ENCODE data around the gene AP3B1. TPM values are rescaled to one million over a fixed set of nuclear protein-coding genes. Genes with fewer than 3 reads are reported as not detected.

AP3B1 gene
- total and polyA plus RNA-seq, 2 of the 8 experiments (the other 6 are each of a cell fraction or from before 2014, with no cell fraction given), result 45.8 to 48.3 TPM

- Histone ChIP-seq H2BK120ac (replicated peaks; ENCODE audit: low read depth, low read length) (no peak overlapping the region), H3K18ac (ENCODE audit: extremely low read depth, low read length) (no peak overlapping the region), H2BK15ac (ENCODE audit: low read length) (no peak overlapping the region), H3K27ac (ENCODE audit: low read depth, low read length) (no peak overlapping the region), H2AFZ (ENCODE audit: low read length) (no peak overlapping the region), H4K8ac (ENCODE audit: extremely low read depth, insufficient read depth, low read length) (no peak overlapping the region), H3K9me3 (ENCODE audit: insufficient read depth in 2 of 2, low read depth in 1 of 2, low read length in 1 of 2) (no peaks in the 10 kb centered on the region), H4K20me1 (replicated peaks in 1 of 2; ENCODE audit: control insufficient read depth in 1 of 2, insufficient read depth in 2 of 2, low read length in 2 of 2) (no peaks in the 10 kb centered on the region), H4K91ac (replicated peaks; ENCODE audit: insufficient read length, low read length) (no peak overlapping the region), H3K4me2 (ENCODE audit: insufficient read depth in 1 of 2, low read depth in 2 of 2, low read length in 2 of 2) (no peak overlapping the region), H3K56ac (replicated peaks; ENCODE audit: insufficient read length, low read depth, low read length) (no peak overlapping the region), H3K27me3 (replicated peaks in 1 of 4; ENCODE audit: control insufficient read depth in 3 of 4, extremely low read depth in 1 of 4, insufficient read depth in 3 of 4, low read length in 3 of 4) (no peaks in the 10 kb centered on the region), H3K4ac (replicated peaks; ENCODE audit: insufficient read length, low read depth, low read length) (no peak overlapping the region), H3K23ac (ENCODE audit: insufficient read length) (no peak overlapping the region), H3K14ac (ENCODE audit: insufficient read length) (no peak overlapping the region), H3K4me1 (replicated peaks in 1 of 4; ENCODE audit: control insufficient read depth in 3 of 4, insufficient read depth in 4 of 4, low read length in 3 of 4) (peaks cover 0 to 5% (median 0%) of the 10 kb centered on the region in 4 experiments; a peak in 2 of 7 replicates), H3K9ac (replicated peaks in 1 of 4; ENCODE audit: extremely low read depth in 1 of 4, low read depth in 3 of 4, low read length in 3 of 4) (no peak overlapping the region), H3K4me3 (ENCODE audit: extremely low read depth in 1 of 4, insufficient read depth in 2 of 4, low read depth in 3 of 4, low read length in 4 of 4) (no peak overlapping the region), H3K79me1 (ENCODE audit: low read depth, low read length) (0 out of 2 replicates have a peak, but pooled peaks cover 2% of the 10 kb centered on the region), H2BK5ac (ENCODE audit: low read depth, low read length) (no peak overlapping the region), H2AK5ac (ENCODE audit: low read depth, low read length) (no peak overlapping the region), H3K79me2 (ENCODE audit: control insufficient read depth in 1 of 2, insufficient read depth in 2 of 2, low read length in 2 of 2) (no peaks in the 10 kb centered on the region), H3K36me3 (ENCODE audit: control insufficient read depth in 2 of 4, insufficient read depth in 4 of 4, low read length in 3 of 4) (0 out of 8 replicates have a peak, but pooled peaks cover 0 to 4% (median 0%) of the 10 kb centered on the region in 4 experiments), H4K5ac (ENCODE audit: insufficient read length, low read depth, low read length) (no peak overlapping the region), H2BK20ac (ENCODE audit: low read length) (no peak overlapping the region), H3K23me2 (ENCODE audit: low read depth, low read length) (no peaks in the 10 kb centered on the region), H2BK12ac (ENCODE audit: low read depth, low read length) (no peak overlapping the region)
- DNase-seq (ENCODE audit: low read depth in 1 of 2, low spot score in 2 of 2) (no peak), FAIRE-seq (no peak)
- CTCF ChIA-PET (ENCODE audit: partially characterized antibody), result interaction anchor here (1.3 to 1.4 kb wide), 2 partner anchors 12 to 88 kb away, joined by 3 read pairs; no protein-coding TSS in a partner anchor
- WGBS, 2 experiments (ENCODE audit: extremely low coverage in 1 of 2, insufficient coverage in 1 of 2, insufficient read length in 1 of 2, insufficient replicate concordance in 2 of 2, low coverage in 1 of 2, low lambda C conversion rate in 2 of 2, missing lambda C conversion rate in 1 of 2), result 97% methylated on average over 1 of the region's 1 CpG; no CpG with 5 or more reads in 1 of the 2 experiments
- POLR2A ChIA-PET (ENCODE audit: partially characterized antibody), result no interaction called here
- TF ChIP-seq, protein P1, sequence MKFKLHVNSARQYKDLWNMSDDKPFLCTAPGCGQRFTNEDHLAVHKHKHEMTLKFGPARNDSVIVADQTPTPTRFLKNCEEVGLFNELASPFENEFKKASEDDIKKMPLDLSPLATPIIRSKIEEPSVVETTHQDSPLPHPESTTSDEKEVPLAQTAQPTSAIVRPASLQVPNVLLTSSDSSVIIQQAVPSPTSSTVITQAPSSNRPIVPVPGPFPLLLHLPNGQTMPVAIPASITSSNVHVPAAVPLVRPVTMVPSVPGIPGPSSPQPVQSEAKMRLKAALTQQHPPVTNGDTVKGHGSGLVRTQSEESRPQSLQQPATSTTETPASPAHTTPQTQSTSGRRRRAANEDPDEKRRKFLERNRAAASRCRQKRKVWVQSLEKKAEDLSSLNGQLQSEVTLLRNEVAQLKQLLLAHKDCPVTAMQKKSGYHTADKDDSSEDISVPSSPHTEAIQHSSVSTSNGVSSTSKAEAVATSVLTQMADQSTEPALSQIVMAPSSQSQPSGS (IDR thresholded peaks at IDR 0.05; ENCODE audit: low read length), result no peak
- TF ChIP-seq KDM1A (IDR thresholded peaks at IDR 0.05; ENCODE audit: borderline replicate concordance, low read length) (no peak), SAP30 (IDR thresholded peaks at IDR 0.05; ENCODE audit: insufficient read depth, insufficient replicate concordance, low read length) (no peak), RXRA (IDR thresholded peaks at IDR 0.05; ENCODE audit: insufficient read depth, low read depth, low read length) (no peak), POLR2A (IDR thresholded peaks at IDR 0.05; ENCODE audit: control extremely low read depth in 1 of 2, low read depth in 2 of 2, low read length in 2 of 2) (no peak), CREB1 (IDR thresholded peaks at IDR 0.05) (no peak), JUND (IDR thresholded peaks at IDR 0.05; ENCODE audit: low read length) (no peak), HDAC2 (IDR thresholded peaks at IDR 0.05; ENCODE audit: borderline replicate concordance in 1 of 2, low read depth in 2 of 2, low read length in 2 of 2) (no peak), TCF12 (IDR thresholded peaks at IDR 0.05; ENCODE audit: low read depth, low read length) (no peak), SIRT6 (IDR thresholded peaks at IDR 0.05; ENCODE audit: low read length) (no peak), ASH2L (IDR thresholded peaks at IDR 0.05; ENCODE audit: low read length) (no peak), NRF1 (IDR thresholded peaks at IDR 0.05; ENCODE audit: low read depth, low read length) (no peak), SIX5 (IDR thresholded peaks at IDR 0.05; ENCODE audit: low read depth, low read length) (no peak), TAF1 (IDR thresholded peaks at IDR 0.05; ENCODE audit: low read depth, low read length) (no peak)
Observed at GRCh38 chr5:78215565-78215964, 78.9 kb downstream of the AP3B1 start.

Data from H1 (cell line).